Adipose tissue (tissue), 3 donors: ENCODE data around the gene RAP1B. TPM values are rescaled to one million over a fixed set of nuclear protein-coding genes. Genes with fewer than 3 reads are reported as not detected.
"Not testable (repeated sequence)": the region's sequence is repeated elsewhere in the genome, so short reads cannot be mapped to it uniquely, and the experiment has no call there.

Source experiments
- H3K27ac ChIP-seq: one replicate; pipeline ENCODE4 v1.5.1; 2013; ENCODE audit warnings: low read depth, low read length
- WGBS, 3 donors: extraction: QIAGEN DNeasy Blood & Tissue Kit; methylation state at CpG; one replicate each; pipeline ENCODE4 v1.1.7; 2013; 5-methylcytosine and 5-hydroxymethylcytosine counted together
- polyA plus RNA-seq, 3 donors: library from polyadenylated mRNA; stranded (reverse); fragments of 200-250 nt; gene quantifications; one replicate each; pipeline ENCODE4 v1.2.3, GENCODE V29; 2013
- donor health status: healthy with polysubstance abuse.
- donor health status: Bipolar disorder and iron deficiency.
- donor health status: healthy.

Gene RAP1B
- polyA plus RNA-seq, 3 donors: 50.5 to 206 (median 186) TPM

DNA sequence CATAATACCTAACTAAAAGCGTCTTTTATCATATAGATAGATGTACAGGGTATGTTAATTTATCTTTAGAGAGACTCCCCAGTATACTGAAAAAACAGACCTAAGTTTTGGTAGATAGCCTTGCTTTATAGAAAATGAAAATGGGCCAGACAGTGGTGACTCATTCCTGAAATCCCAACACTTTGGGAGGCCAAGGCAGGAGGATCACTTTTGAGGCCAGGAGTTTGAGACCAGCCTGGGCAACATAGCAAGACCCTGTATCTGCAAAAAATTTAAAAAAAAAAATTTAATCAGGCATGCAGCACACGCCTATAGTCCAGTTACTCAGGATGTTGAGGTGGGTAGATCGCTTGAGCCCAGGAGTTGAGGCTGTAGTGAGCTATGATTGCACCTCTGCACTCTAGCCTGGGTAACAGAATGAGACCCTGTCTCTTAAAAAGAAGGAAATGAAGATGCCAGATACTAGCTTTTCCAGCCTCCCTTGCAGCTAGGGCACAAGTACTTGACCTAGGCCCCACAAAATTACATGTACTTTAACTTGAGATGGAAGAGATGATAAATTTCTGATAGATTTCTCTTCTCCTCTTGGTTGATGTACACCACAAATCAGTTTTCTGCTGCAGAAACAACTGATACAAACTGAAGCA, 17.1 kb downstream of the RAP1B start:
- WGBS, 3 donors: 97 to 100% (median 100%) methylated on average over 3 of the region's 3 CpGs
- H3K27ac ChIP-seq: no peak overlapping the region

DNA sequence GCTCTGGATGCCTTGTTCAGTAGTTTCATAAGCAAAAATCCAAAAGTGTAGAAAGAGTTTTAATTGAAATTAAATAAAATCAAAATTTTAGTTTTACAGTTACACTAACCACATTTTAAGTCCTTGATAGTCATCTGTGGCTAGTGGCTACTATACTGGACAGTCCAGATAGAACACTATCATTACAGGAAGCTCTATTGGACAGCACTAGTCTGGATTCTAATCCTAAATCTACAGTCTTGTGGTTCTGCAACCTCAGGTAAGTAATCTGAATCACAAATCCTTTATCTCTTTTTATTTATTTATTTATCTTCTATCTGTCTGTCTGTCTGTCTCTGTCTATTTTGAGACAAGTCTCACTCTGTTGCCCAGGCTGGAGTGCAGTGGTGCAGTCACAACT, 18.0 kb downstream of the RAP1B start:
- no peak overlapping the region for H3K27ac ChIP-seq

DNA sequence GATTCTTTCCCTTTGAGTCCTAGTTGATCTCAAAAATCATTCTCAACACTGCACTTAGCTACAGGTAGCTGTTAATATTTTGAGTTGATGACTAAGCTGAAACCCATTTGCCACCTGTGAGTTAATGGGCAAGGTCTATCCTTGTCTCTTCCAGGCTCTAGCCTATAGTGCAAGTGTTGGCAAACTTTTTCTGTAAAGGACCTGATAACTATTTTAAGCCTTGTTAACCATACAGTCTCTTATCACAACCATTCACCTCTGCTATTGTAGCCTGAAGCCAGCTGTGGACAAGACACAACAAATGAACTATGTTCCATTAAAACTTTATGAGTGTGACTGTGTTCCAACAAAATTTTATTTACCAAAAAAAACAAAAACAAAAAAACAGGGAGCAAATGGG, 19.4 kb downstream of the RAP1B start:
- no peak overlapping the region for H3K27ac ChIP-seq

DNA sequence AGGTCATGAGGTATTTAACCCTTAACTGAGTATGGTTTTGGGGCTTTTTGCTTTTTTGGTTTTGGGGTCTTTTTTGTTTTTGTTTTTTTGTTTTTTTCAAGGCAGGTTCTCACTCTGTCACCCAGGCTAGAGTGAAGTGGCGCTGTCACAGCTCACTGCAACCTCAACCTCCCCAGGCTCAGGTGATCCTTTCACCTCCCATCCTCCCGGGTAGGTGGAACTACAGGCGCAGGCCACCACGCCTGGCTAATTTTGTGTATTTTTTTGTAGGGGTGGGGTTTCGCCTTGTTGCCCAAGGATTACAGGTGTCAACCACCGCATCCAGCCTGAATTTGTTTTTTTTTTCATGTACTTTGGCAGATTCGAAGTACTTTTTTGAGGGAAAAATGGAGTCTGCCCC, 19.9 kb downstream of the RAP1B start:
- WGBS, 3 donors: 93 to 97% (median 93%) methylated on average over 7 of the region's 7 CpGs
- no peak overlapping the region for H3K27ac ChIP-seq

DNA sequence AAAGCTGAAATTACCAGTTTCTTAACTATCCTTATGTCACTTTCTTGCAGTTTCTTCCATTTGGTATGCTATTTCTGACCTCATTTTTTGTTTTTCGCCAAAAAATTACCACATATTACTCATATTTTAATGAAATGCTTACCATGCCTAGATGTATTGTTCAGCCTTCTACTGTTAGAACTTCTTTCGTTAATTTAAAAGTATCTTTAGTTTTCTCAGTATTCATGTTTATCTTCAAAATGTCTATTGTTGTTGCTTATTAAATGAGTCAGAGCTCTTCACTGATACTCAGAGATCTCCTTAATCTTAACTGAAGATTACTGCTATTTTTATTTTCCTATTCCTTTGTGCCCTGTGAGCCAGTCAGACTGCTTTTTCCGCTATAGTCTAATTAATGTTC, 20.5 kb downstream of the RAP1B start:
- H3K27ac ChIP-seq: no peak overlapping the region
- WGBS, 3 donors: 71 to 85% (median 76%) methylated on average over 3 of the region's 3 CpGs

DNA sequence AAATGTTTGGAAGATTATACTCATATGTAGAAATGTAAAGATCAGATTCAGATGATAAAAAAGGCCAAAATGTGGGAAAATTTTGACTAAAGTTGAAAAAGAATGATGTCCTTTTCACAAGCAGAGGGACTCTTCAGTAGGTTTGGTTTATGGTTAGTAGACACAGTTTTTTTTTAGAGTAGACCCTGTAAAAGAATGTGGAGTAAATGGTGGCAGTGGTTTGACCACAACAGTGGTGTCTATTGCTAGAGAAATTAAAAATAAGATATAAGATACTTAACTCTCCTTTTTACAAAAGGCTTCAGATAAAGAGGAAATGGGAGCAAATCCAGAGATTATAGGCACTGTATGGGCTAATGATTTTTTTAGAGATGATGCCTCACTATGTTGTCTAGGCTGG, 21.8 kb downstream of the RAP1B start:
- H3K27ac ChIP-seq: no peak overlapping the region

DNA sequence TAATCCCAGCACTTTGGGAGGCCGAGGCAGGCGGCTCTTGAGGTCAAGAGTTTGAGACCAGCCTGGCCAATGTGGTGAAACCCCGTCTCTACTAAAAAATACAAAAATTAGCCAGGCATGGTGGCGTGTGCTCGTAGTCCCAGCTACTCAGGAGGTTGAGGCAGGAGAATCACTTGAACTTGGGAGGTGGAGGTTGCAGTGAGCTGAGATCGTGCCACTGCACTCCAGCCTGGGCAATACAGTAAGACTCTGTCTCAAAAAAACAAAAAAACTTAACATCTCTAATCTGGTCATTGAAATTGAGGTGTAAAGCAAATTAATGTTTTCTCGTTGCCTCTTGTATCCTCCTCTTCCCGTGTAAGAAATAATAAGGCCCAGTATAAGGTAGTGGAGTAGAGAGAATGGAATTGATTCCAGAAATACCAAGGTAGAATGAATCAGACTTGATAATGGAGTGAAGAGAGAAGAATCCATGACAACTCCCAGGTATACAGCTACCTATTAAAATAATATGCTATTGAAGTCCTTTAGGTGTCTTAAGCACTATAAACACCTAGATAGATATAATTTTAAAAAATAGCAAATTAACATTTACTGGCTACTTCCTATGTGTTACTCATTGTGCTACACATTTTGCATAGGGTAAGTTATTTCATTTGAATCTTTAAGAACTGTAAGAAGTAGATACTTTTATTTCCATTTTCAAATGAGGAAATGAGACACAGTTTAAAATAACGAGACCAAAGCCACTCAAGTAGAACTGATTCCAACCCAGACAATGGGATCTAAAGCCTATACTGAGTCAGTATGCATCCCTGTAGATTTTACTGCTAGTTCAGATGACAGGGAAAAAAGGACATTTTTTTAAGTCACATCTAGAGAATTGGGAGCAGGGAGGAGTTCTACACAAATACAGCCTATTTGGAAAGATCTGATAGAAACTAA, 23.2 kb downstream of the RAP1B start:
- H3K27ac ChIP-seq: no peak overlapping the region
- 86 to 89% (median 87%) methylated on average over 9 of the region's 9 CpGs for WGBS, 3 donors

DNA sequence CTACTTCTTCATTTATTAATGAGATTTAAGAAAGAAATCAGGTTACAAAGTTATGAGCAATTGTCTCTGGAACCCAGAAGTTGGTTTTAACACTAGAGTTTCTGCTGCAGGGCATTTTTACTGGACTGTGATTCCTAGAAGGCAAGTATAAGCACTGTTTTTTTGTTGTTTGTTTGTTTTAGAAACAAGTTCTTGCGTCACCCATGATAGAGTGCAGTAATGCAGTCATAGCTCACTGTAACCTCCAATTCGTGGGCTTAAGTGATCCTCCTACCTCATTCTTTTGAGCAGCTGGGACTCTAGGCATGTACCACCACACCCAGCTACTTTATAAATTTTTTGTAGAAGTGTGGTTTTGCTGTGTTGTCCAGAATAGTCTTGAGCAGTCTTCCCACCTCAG, 25.6 kb downstream of the RAP1B start:
- 43 to 53% (median 48%) methylated on average over 2 of the region's 2 CpGs for WGBS, 3 donors
- H3K27ac ChIP-seq: no peak overlapping the region

DNA sequence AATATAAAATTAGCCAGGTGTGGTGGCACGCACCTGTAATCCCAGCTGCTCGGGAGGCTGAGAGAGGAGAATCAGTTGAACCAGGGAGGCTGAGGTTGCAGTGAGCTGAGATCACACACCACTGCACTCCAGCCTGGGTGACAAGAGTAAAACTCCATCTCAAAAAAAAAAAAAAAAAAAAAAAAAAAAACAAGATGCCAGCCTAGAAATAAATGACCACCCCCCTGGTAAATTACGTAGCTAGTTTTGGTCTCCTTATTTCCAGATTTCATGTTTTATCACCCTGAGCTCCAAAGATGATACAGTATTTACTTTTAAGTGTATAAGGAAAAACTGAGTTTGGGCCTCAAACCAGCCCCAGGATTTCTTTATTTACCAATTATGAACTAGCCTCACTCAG, 26.7 kb downstream of the RAP1B start:
- H3K27ac ChIP-seq: not testable (repeated sequence)
- 89 to 97% (median 93%) methylated on average over 3 of the region's 3 CpGs for WGBS, 3 donors

DNA sequence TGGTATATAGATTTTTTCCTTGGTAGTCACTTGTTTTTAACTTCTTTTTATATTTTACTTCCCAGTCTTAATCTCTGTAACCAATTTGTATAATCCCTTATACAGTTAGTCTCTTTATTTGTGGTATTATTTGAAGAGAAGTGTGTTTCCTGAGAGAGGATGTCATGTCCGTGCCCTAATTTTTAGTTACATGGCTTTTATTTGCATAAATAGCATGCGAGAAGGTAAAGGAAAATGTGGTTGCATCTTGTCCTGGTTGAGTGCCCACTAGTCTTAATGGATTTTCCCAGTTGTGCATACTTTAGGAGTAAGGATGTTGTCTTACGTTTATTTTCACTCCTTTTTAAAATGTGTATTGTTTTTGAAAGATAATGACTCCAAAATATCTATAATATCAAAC, 27.5 kb downstream of the RAP1B start:
- H3K27ac ChIP-seq: no peak overlapping the region
- 58 to 80% (median 61%) methylated on average over 3 of the region's 3 CpGs for WGBS, 3 donors

DNA sequence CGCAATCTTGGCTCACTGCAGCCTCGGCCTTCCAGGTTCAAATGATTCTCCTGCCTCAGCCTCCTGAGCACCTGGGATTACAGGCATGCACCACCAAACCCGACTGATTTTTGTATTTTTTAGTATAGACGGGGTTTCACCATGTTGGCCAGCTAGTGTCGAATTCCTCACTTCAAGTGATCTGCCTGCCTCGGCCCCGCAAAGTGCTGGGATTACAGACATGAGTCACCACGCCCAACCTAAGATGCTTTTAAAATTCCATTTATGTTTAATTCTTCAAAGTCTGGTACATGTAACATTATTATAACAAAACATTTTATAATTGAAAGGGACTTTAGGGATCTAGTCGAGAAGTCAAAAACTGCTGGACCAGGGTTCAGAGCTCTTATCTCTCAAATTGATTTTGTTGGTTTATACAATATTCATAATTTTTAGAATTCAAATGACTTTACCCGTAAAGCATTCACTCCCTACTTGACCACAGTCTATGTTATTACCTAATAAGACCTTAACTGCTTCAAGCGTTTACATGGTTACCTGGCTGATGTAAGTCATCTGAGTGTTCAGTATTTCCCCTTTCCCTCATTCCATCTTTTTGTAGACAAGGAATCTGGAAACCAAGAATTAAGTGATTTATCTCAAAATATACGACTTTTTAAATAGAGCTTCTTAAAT, 28.2 kb downstream of the RAP1B start:
- WGBS, 3 donors: 74 to 86% (median 82%) methylated on average over 12 of the region's 12 CpGs
- no peak overlapping the region for H3K27ac ChIP-seq

DNA sequence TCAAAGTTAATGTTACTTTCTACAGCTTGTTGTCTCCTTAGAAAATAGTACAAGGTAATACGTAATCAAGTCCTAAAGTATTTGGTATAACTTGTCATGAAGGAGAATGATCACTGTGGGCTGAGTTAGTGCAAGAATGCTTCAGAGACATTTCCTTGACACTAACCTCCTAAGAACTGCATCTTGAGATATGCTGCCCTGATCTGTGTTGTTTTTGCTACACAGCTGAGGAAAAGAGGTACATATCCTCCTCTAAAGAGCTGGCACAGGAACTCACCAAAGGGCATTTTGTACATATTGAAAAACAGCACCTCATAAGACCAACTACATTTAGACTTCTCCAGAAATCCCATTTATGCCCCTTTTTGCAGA, 28.7 kb downstream of the RAP1B start:
- WGBS, 3 donors: 85 to 92% (median 87%) methylated on average over 1 of the region's 1 CpG
- H3K27ac ChIP-seq: no peak overlapping the region

DNA sequence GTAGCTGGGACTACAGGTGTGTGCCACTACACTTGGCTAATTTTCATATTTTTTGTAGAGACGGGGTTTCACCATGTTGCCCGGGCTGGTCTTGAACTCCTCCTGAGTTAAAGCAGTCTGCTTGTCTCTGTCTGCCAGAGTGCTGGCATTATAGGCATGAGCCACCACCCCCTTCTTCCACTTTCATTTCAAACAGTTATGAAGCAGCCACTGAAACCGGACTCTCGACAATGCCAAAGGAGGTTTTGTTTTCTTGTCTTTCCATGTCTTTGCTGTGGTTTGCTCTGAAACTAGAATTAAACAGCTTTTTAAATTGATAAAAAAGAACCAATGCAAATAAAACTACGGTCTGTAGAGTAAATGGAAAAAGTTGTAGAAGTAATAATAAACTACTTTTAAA, 30.4 kb downstream of the RAP1B start:
- H3K27ac ChIP-seq: no peak overlapping the region
- WGBS, 3 donors: 23 to 58% (median 47%) methylated on average over 5 of the region's 5 CpGs

DNA sequence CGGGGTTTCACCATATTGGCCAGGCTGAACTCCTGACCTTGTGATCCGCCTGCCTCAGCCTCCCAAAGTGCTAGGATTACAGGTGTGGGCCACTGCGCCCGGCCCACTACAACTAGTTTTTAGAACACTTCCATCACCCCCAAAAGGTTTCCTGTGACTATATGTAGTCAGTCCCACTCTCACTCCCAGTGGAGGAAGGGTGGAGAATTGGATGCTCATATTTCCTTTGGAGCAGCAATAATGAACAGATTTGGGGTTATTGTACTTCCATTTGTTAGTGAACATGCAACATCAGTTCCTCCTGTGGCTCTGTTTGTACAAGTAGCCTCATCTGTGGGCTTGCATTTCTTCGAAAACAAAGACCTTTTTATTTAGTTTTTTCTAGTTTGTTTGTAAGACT, 35.8 kb downstream of the RAP1B start:
- H3K27ac ChIP-seq: no peak overlapping the region
- 80 to 90% (median 86%) methylated on average over 5 of the region's 5 CpGs for WGBS, 3 donors

DNA sequence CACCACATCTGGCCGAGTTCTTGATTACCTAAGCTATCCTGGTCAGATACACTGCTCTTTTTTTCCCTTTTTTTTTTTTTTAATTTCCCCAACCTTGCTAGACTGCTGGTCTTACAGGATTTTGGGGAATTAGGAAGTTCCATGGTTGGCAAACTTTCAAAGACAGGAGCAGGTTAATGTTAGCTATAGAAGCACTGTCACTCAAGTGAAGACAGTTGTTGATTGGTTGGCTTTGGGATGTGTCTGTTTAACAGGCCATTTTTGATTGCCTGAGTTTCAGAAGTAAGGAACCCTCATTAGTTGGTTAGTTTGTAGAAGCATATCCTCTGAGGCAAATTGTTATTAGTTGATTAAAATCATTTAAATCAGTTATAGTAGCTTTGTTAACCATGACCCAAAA, 36.8 kb downstream of the RAP1B start:
- 53 to 73% (median 60%) methylated on average over 1 of the region's 1 CpG for WGBS, 3 donors
- H3K27ac ChIP-seq: no peak overlapping the region

DNA sequence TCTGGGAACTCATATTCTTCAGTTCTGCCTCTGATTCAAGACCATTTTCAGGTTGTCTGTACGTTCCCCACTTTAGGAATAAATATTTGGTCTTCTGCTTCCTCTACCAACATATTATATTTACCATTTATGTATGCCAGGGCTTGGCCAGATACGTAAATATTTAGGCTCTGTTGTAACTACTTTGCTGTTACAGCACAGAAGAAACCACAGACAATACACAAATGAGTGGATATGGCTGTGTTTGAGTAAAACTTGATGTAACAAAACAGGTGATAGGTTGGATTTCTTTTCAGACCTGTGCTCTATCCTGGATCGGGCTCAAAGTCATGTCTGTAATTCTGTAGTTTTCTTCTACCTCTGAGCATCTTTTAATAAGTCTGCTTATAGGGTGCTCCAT, 37.5 kb downstream of the RAP1B start:
- WGBS, 3 donors: 68 to 83% (median 70%) methylated on average over 3 of the region's 3 CpGs
- no peak overlapping the region for H3K27ac ChIP-seq

DNA sequence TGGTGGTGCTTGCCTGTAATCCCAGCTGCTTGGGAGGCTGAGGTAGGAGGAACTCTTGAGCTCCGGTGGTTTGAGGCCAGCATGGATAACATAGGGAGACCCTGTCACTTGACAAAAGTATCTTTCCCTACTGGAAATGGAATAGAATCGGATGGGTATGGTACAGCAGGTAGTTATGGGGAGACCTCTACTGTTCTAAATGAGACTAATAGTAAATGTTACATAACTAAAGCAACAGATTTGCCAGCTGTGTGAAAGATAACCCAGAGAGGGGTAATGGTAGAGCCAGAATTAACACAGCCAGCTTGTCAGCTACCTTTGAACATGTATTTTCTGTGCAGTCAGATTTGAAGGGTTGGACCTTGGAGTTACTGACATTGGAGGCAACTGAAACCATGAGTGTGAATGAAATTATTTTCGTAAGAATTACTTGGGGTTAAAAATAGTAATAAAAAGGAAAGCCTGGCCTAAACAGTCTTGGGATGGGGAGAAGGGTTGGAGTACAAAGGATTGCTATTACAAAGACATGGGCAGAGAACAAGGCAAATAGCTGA, 54.4 kb downstream of the RAP1B start:
- 71 to 75% (median 72%) methylated on average over 3 of the region's 3 CpGs for WGBS, 3 donors
- H3K27ac ChIP-seq: no peak overlapping the region

DNA sequence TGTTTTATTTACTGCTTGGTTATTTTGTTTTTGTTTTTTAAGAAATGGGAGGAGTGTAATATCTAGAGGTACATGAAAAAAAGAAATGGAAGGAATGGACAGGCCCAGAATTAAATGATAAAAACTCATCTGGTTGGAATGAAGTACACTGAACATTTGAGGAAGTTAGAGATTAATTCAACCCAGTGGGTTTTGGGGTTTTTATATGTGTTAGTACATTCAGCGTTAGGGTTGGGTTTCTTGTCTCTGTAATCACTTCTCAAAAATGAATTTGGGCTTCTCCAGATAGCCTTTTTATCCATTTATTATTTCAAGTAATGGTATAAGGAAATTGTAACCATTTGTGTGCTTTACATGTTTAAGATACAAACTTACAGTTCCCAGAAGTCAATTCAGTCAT, 56.6 kb downstream of the RAP1B start:
- WGBS, 3 donors: 59 to 78% (median 63%) methylated on average over 1 of the region's 1 CpG
- H3K27ac ChIP-seq: no peak overlapping the region

DNA sequence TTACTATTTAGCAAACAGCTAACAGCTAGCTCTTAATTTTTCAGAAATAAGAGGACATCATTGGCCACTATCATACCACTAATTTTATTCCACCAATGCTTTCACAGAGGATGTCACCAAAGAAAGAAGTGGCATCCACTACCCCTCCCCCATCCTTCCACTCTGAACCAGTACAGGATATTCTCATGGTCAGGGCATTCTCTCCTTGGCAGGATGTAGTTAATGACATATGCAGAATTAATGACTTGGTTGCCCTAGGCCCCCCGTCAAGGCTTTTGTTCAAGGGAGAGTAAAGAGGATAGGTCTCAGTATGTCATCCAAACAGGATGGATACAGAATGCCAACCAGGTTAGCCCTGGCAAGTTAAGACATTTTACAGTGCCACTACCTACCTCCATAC, 57.2 kb downstream of the RAP1B start:
- WGBS, 3 donors: 30 to 42% (median 35%) methylated on average over 1 of the region's 1 CpG

More for the DNA sequence above, 57.2 kb downstream of the RAP1B start:
- no peak overlapping the region for H3K27ac ChIP-seq
